ENCODE data around the gene RIMBP2.

RIMBP2 gene

DNA sequence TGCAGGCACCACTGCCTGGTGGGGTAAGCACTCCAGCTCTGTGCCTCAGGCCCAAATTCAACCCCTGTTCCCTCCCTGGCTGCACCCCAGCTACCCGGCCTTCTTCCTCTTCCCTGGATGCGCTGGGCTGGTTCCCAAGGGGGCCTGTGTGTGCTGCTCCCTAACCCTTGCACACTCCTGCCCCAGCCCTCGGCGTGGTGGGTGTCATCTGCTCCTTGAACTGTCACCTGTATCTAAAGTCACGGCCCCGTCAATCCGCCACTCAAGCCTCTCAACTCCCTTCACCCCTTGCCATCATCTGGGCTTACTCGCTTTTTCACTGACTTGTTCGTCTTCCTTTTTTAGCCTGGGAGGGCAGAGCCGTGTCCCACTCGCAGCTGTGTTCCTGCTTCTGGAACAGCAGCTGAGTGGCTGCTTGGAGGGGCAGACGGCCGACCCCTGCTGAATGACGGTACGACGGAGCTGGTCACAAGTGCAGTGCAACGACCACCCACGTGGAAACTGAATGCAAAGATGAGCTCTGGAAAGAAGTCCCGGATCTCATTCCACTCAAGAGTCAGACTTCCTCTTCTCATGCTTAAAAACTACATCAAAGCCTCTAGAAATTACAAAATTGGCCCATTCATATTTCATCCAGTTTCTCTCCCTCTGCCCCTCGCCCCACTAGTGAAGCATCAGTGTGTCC lies 239.5 kb downstream of the RIMBP2 start:
- DNase-seq = no peak

DNA sequence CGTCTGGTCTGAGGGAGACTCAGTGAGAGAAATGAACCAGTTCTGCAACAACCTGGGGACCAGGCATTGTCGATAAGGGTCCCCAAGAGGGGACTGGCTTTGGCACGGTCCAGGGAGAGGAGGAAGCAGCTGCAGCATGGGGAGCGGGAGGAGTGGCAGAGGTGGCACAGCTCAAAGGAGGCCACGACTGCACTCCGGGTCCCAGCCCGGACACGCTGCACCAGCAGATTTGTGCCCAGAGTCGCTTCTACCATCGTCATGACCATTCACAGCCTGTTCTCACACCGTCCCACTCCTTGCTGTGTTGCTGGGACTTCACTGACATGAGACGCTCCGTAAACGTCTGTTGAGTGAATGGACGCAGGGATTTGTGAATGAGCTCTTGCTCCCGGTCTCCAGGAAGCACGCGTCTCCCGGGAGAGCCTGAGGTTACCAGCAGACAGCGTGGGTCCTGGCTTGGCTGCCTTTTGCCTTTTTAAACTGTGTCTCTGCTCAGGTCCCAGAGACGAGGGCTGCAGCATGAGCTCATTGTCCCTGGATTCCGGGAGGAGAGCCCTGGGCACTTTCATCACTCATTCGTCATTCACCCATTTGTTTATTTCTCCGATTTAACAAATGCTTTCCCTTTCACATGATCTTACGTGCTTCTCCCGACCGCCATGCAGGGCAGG lies 241.4 kb downstream of the RIMBP2 start:
- no peak for DNase-seq

DNA sequence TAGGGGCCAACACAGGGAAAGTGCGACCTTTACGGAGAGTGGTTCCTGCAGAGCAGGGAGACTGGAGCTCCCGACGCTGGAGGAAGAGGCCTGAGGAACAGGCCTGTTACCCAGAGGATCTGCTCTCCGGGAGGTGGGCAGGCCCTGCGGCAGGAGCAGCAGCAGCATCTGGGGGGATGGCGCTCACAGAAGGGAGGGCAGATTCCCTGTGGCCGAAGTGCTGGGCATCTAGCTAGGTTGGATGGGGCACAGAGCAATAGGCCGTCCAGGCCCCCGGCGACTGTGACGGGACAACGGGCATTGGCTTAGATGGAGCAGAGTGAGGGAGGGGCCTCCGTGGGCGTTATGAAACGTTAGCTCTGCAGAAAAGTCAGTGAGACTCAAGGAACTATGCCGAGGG lies 242.8 kb downstream of the RIMBP2 start:
- no peak for DNase-seq

DNA sequence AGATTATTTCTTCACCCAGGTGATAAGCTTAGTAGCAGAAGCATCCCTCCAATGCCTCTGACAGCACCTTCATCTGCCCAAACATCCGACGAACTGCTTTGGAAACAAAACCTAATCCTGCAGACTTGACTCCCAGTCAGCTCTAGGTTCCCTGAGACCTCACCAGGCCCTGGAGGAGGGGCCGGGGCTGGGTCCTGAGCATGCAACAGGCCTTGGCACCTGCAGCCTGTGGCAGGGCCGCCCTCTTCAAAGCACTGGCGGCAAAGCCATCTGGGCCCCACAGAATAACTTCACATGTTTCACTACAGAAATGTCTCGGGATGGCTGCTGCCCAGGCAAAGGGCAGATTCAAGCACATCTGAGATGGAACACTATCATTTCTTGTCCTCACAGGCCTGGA lies 245.1 kb downstream of the RIMBP2 start:
- no peak for DNase-seq

DNA sequence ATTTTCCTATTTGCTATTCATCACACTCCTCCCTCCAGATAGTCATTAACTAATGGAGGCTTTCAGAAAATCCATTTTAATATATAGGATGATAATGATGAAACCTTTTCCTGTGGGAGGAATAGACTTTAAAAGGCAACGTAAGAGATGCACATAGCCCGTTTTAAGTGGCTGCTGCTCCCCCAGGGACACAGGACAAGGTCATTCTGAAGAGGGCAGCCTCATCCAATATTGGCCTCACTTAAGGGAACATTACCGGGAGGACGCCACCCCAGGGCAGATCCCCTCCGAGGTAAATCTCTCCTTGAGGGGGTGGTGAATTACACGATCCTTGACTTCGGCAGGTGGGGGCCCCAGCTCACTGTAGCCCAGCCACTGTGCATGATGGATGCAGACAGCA lies 246.5 kb downstream of the RIMBP2 start:
- DNase-seq = no peak

DNA sequence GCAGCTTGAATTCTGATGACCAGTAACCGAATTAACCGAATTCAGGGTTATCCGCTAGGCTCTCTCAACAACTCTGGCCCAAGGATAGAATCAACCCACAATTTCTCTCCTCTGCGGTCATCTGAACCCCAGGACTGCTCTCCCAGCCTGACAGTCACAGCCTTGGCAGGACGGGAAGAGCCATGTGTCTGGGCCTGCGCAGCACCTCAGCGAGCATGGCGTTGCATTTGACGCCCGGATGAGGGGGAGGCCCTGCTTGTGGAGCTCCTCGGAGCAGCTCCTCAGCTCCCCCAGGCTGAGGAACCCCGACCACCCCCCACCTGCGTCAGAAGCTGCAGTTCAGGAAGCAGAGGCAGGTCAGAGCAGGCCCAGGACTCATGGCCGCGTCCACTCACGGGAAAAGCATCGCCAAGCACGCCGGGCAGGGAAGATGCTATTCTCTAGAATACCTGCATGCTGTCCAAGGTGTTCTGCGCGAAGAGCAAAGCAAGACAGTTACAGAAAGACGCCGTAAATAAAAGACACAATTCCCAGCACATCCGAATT lies 247.3 kb downstream of the RIMBP2 start:
- DNase-seq = no peak

DNA sequence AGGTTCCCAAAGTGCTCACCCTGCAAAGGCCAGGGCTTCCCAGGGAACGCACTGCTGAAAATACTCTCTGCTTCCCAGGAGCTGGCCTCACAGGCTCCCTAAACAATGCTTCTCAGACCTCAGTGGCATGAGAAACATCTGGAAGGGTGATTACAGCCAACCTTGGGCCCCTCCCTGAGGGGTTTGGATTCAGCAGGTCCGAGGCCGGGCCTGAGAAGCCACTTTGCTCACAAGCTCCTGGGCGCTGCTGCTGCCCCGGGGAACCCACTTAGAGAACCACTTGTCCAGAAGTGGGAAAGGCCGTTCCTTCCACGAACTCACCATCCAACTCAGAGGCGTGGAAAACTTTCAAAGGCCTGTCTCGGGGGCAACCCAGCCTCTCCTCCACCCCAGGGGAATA lies 247.9 kb downstream of the RIMBP2 start:
- DNase-seq = no peak

DNA sequence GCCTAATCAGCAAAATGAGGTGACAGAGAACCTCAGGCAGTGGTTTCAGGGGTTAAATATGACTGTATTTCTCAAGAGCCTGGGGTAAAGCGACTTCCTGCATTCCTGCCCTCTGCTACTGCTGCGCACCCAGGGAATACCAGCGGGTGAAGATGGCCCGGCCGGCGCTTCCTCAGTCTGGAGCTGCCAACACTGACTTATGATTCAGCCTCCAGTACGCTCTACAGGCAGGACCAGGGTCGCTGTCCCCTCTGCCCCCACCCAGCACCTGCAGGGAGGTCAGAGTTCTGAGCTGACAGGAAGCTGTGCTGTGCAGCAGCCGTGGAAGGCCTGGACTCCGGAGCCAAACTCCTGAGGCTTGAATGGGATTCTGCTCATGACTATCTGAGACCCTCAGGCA lies 250.5 kb downstream of the RIMBP2 start:
- DNase-seq = no peak

DNA sequence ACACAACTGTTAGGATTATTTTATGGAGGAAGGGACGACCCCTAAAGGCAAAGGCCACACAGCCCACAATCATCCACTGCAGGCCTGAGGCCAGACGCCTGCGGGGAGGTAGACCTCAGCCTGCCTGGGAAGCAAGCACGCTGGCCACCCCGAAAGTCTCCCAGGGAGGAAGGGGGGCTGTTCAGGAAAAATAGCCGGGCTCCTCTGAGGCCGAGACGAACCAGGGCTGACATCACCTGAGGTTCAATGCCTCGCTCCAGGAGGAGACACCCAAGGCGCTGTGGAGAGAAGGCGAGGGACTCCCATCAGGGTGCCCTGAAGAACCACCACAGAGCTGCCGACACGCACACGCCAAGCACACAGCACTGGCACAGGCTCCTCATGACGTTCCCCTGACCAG lies 251.1 kb downstream of the RIMBP2 start:
- DNase-seq = no peak

DNA sequence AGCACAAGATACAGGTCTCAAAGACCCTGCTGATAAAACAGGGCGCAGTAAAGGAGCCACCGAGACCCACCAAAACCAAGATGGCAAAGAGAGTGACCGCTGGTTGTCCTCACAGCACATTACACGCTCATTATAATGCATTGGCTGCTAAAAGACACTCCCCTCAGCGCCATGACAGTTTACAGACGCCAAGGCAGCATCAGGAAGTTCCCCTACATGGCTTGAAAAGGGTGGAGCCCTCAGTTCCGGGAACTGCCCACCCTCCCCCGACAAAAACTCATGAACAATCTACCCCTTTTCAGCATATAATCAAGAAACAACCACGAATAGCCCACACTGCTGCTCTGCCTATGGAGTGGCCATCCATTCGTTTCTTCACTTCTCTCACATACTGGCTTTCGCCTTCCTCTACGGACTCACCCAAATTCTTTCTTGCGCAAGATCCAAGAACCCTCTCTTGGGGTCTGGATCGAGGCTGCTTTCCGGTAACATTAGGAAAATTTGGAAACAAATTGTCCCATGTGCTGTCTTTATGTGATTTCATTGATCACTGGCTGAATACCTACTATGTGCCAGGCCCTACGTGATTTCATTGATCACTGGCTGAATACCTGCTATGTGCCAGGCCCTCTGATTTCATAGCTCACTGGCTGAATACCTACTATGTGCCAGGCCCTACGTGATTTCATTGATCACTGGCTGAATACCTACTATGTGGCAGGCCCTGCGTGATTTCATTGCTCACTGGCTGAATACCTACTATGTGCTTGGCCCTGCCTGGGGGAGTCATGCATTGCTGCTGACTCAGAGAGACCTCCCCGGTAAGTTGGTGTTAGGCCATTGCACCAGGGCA lies 252.1 kb downstream of the RIMBP2 start:
- DNase-seq = no peak

DNA sequence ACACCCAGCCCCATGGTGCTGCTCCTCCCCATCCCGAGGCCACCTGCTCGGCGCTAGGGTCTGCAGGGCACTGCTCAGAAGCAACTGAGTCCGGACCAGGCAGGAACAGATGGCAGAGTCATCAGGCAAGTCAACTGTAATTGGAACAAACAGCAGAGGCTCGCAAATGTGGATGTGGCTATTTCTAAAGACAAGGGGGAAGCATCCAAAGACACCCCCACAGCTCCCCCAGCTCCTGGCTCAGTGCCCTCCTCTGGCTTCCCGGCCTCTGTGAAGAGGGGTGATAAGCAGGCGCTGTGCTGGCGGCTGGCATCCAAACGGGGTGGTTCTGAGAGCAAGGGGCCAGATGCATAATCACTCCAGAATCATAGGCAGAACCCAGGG lies 252.8 kb downstream of the RIMBP2 start:
- DNase-seq = no peak

DNA sequence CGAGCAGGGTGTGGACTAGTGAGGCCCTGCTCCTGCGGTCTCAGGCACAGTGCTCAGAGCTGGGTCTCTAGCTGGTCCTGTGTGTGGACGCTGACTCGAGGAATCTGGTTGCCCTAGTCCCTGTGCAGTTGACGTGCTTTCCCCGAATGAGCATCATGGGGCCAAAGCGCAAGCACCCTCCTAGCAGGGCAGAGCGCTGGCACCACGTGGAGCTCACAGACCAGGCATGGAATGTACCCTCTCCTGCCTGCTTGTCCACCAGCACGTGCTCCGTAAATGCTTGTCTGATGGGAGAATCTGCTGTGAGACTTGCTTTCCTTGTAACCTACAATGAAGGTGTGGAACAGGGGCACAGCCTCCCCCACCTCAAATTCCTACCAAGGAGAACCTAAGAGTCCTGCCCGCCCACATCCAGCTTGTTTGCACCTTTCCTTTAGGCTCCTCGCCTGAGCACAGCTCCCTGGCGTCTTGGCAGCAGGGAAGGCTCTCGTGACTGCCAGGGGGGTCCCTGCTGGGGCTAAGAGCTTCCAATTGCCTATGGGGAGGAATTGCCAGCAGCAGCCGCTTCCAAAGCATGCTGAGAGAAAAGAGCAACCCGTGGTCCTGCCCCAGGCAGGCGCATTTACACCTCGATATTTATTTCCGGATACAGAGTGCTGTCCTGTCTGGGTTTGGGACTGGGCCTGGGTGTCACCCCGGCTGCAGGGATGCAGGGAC lies 253.4 kb downstream of the RIMBP2 start:
- no peak for DNase-seq

DNA sequence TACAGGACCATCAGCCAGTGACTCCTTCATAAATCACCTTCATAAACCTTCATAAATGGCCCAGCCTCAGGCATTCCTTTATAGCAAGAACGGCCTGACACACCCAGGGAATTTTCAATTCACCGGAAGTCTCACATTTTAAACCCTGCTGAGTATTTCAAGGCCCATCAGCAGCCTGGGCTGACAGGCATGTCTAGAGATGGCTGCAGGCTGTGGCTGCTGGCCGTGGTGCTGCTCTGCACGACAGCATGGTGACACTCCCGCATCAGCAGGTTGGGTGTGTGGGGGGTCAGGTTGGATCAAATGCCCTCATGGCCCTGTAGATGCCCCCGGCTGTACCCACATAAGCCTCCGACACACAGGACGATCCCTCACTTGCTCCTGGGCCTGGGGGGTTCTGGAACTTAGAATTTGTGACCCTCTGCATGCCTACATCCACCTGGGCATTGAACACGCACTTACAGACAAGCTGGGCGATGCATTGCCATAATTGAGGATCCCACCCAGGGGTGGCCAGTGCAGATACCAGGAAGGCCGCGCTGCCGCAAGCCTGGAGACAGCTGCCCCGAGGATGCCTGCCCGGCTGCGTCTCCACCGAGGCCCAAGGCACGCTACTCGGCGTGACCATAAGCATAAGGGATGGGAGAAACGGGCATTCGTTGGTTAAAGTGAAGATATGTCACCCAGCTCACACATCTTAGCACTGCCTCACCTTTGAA lies 254.1 kb downstream of the RIMBP2 start:
- DNase-seq = no peak

DNA sequence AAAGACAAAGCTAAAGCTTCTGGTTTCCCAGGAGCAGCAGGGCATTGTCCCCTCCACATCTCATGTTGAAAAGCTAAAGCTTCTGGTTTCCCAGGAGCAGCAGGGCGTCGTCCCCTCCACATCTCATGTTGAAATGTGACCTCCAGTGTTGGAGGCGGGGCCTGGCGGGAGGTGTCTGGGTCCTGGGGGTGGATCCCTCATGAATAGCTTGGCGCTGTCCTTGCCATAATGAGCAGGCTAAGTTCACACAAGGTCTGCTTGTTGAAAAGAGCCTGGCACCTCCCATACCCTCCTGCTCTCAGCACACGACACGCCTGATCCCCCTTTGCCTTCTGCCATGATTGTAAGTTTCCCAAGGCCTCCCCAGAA lies 254.7 kb downstream of the RIMBP2 start:
- no peak for DNase-seq

DNA sequence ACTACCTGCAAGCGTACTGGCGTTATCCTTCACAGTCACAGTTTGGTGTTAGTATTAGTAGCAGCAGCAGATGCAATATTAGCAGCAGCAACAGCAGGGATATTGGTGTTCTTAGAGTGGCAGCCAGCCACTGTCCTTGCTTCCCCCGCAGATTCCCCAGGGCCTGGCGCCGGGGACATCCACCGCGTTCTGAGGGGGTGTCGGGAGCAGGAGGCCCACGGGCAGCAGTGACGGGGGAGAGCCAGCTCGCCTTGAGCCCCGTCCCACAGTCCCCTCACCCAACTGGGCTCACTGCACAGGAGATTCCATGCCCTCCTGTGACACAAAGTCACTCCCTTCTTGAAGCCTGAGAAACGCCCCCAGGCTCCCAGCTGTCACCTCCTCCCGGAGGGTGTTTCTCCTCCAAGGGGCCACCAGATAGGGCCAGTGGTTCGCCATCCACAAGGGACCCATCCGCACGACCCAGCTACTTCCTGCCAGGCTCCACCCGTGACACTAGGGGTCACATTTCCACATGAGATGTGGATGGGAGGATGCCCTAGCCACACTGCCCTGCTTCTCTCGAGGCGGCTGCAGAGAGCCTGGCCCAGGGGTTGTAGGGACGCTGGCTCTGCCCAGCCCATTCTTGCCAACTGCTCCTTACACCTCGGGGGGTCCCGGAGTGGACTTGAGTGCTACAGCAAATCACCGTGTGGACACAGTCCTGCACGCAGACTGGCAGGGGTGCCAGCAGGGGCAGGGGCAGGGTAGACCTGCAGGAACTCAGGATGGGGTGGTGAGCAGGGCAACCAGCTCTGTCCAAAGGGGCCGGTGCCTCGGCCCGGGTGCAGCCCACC lies 255.3 kb downstream of the RIMBP2 start:
- no peak for DNase-seq

DNA sequence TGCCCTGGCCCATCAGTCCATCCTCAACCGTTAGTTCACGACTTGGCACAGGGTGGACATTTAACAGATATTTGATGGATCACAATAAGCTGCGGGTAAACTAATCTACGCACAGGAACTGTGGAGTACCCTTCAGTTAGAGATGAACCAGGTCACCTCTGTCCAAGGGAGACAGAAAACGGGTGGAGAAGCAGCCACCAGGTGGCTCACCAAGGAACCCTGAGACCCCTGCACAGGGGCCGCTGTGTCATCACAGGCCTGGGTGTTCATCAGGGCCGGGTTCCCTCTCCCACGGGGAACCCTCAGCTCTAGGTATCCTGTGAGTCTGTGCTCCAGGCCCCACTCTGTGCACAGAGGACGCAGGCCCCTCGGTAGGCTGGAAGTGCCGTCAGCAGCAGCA lies 256.2 kb downstream of the RIMBP2 start:
- no peak for DNase-seq

DNA sequence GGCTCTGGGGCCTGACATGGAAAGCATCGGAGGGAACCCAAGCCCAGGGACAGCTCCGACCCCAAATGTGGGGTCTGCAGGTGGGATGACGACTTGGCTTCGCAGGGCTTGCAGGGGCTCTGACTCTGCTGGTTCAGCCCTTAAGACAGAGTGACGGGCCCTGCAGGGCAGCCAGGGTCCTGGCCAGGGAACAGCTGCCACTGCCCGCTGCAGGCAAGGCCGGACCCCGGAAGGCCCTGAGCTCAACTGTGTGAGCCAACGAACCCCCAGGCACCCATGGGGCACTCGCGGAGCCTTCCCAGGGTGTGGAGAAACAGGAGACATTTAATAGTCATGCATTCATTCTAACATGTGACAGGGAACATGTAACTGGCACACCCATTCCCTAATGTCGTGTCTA lies 257.8 kb downstream of the RIMBP2 start:
- DNase-seq = no peak

DNA sequence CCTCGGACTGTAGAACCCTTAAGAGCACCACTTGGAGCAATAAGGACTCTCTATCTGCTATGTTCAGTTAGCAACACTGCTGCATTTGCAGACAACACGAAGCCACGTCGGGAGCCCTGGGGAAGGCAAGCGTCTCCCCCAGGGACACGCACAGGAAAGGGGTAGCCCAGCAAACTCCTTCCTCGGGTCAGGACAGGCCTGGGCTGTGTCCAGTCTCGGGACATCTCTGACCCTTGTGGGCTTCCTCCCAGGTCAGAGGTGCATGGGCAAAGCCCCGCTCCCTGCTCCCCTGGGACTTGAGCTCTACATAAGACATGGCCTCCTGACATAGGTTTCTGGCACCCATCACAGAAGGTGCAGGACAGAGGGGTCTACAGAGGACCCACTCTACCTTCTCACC lies 258.9 kb downstream of the RIMBP2 start:
- DNase-seq = no peak

DNA sequence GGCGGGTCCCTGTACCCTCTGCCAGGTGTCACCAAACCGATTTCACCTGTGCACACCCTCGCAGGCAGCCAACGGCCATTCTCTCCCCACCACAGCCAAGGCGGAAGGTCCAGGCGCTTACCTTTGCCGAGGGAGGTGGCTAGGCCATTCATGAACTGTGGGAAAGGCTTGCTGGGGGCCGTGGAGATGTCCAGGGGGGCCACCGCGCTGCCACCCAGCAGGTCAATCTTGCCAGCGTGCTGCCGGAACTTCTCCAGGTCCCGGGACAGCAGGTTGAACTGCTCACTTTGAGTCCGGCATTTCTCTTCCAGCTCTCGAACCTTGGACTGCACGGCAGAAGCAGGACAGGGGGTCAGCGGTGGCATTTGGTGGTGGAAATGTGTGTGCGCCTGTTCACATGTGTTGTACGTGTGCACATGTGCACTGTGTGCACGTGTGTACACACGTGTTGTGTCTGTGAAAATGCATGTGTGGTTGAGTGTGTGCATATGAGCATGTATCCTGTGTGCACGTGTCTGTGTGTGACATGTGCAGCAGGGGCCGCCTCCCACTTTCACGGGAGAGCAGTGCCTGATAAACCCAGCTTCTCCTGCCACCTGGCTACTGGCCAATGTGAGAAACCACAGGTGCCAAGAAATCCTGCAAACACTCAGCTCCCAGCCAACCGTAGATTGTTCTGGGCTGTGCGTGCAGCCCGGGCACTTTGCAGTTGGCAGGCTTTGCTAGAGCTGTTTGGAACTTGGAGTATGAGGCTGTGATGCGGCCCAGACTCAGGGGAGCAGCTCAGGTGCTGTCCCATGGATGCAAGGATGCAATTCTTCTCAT lies 259.5 kb downstream of the RIMBP2 start:
- DNase-seq = no peak

DNA sequence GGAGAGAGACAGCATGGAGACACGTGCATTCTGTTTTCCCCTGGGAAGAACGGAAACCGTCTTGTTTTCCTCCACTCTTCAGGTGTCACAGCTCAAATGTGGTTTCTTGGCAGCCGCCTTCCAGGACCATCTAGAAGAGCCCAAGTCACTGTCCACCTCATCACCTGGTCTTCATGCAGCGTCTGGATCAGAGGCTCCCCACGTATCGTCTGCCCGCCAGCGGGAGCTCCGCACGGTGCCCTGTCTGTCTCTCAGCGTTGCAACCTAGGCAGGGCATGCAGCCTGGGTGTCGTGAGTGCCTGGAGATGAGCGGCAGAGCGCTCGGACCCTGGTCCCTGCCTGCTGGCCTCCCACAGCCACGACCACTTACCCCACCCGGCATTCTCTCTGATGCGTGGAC lies 260.9 kb downstream of the RIMBP2 start:
- DNase-seq = no peak

DNA sequence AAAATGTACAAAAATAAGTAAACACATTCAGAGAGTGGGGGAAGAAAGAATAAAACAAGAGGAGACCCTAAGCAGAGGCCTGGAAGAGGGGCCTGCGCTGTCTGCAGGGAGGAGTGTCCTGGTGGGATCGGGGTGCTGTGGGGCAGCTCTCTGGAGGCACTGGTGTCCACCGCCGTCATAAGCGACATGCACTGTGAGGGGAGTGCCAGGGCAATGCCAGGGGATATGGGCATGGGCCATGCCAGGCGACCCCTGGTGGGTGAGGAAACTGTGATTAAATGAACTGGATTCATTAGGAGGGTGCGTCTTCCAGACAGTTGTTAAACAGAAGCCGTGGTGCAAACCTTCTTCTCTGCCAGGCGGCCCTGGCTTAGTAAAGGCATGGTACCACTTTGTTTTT lies 261.8 kb downstream of the RIMBP2 start:
- no peak for DNase-seq

Measured in amniotic stem cell (primary cell).